Breast epithelium (tissue), 4 donors: Measurements from ENCODE around the gene GNAT2. TPM values are rescaled to one million over a fixed set of nuclear protein-coding genes. Genes with fewer than 3 reads are reported as not detected.
"Not testable (repeated sequence)": the region's sequence is repeated elsewhere in the genome, so short reads cannot be mapped to it uniquely, and the experiment has no call there.

Source experiments
- DNase-seq, 2 donors: peaks; one replicate each; pipeline ENCODE4 v3.0.0-alpha.2; 2019; ENCODE audit warnings: low spot score in 2 of 2
- H3K27ac ChIP-seq, 2 donors: fragments of 200-600 bp; sonication (generic) in 1 of 2; one replicate each; pipeline ENCODE4 v1.5.1; 2016 to 2019; ENCODE audit warnings: mild to moderate bottlenecking in 1 of 2
- H3K27me3 ChIP-seq, 2 donors: fragments of 200-600 bp; sonication (generic) in 1 of 2; one replicate each; pipeline versions ENCODE4 v1.5.1 to v1.6.0; 2017 to 2019; ENCODE audit warnings: control low read depth in 1 of 2, mild to moderate bottlenecking in 1 of 2
- H3K36me3 ChIP-seq: fragments of 200-600 bp; one replicate; pipeline ENCODE4 v1.5.1; 2019
- H3K4me1 ChIP-seq, 2 donors: fragments of 200-600 bp; sonication (generic); one replicate each; pipeline ENCODE4 v1.5.1; 2016 to 2019; ENCODE audit warnings: control low read depth in 1 of 2
- H3K4me3 ChIP-seq, 3 donors: fragments of 200-600 bp; sonication (generic); 1 replicate in 2 of 3; 2 replicates in 1 of 3; pipeline ENCODE4 v1.5.1; 2016 to 2019; ENCODE audit warnings: mild to moderate bottlenecking in 3 of 3, moderate library complexity in 2 of 3
- H3K9me3 ChIP-seq, 2 donors: fragments of 200-600 bp; sonication (generic) in 1 of 2; one replicate each; pipeline ENCODE4 v1.5.1; 2016 to 2019; ENCODE audit warnings: control low read depth in 1 of 2
- CTCF ChIP-seq, 3 donors: fragments of 450-650 bp; IDR thresholded peaks; one replicate each; pipeline ENCODE4 v1.5.1; 2016 to 2017; ENCODE audit warnings: antibody characterized with exemption in 3 of 3, mild to moderate bottlenecking in 3 of 3, moderate library complexity in 3 of 3
- POLR2A ChIP-seq: fragments of 450-650 bp; IDR thresholded peaks from one replicate; pipeline ENCODE4 v1.6.1; 2016; ENCODE audit warnings: antibody characterized with exemption, mild to moderate bottlenecking, moderate library complexity
- POLR2AphosphoS5 ChIP-seq, 3 donors: sonication (generic); formaldehyde crosslinking; IDR thresholded peaks; one replicate each; pipeline ENCODE4 v1.6.1; 2017; ENCODE audit warnings: antibody characterized with exemption in 3 of 3
- intact Hi-C: fragments of 100-400 bp; cut with DNase I; formaldehyde crosslinking; loops from one replicate; pipeline ENCODE4 v1.15.1; 2023; ENCODE audit warnings: low total_unique reads
- total RNA-seq, 3 donors: library from RNA; depleted of rRNA; stranded (reverse); fragments of >200 nt; gene quantifications; one replicate each; pipeline ENCODE4 v1.1.0, GENCODE V29; 2016

The GNAT2 gene
- total RNA-seq, 3 donors from 2014 or later, result not detected

GRCh38 chr1:109661391-109661790 lies 42.0 kb upstream of the GNAT2 start:
- no peak overlapping the region for H3K4me3 ChIP-seq
- intact Hi-C loops, result no loop called here
- H3K4me1 ChIP-seq, result no peaks in the 10 kb centered on the region
- no peak overlapping the region for H3K27ac ChIP-seq
- H3K36me3 ChIP-seq, result no peaks in the 10 kb centered on the region
- no peaks in the 10 kb centered on the region for H3K27me3 ChIP-seq
- TF ChIP-seq POLR2AphosphoS5 (IDR thresholded peaks at IDR 0.05) (no peak), POLR2A (no peak), CTCF (IDR thresholded peaks at IDR 0.05) (no peak)
- no peak for DNase-seq
- no peaks in the 10 kb centered on the region for H3K9me3 ChIP-seq

- H3K4me3 ChIP-seq, H3K4me1 ChIP-seq, H3K27ac ChIP-seq, H3K9me3 ChIP-seq, H3K36me3 ChIP-seq, intact Hi-C loops, DNase-seq, H3K27me3 ChIP-seq: not testable (repeated sequence)
These were observed 41.2 kb upstream of the GNAT2 start for GRCh38 chr1:109660691-109661026.

GRCh38 chr1:109659997-109660690 lies 40.7 kb upstream of the GNAT2 start:
- TF ChIP-seq POLR2AphosphoS5 (IDR thresholded peaks at IDR 0.05), result no peak
- no peak for TF ChIP-seq POLR2A
- no peak for TF ChIP-seq CTCF (IDR thresholded peaks at IDR 0.05)
- H3K36me3 ChIP-seq, result no peaks in the 10 kb centered on the region
- DNase-seq, result no peak
- no peak overlapping the region for H3K27ac ChIP-seq
- H3K9me3 ChIP-seq, result no peaks in the 10 kb centered on the region
- no peaks in the 10 kb centered on the region for H3K4me1 ChIP-seq
- H3K4me3 ChIP-seq, result no peak overlapping the region
- H3K27me3 ChIP-seq, result no peaks in the 10 kb centered on the region
- intact Hi-C loops, result no loop called here

- Histone ChIP-seq H3K36me3 (no peaks in the 10 kb centered on the region), H3K27ac (no peak overlapping the region), H3K4me1 (no peaks in the 10 kb centered on the region), H3K9me3 (no peaks in the 10 kb centered on the region), H3K27me3 (no peaks in the 10 kb centered on the region), H3K4me3 (no peak overlapping the region)
- no peak for DNase-seq
- TF ChIP-seq CTCF (IDR thresholded peaks at IDR 0.05) (no peak), POLR2AphosphoS5 (IDR thresholded peaks at IDR 0.05) (no peak), POLR2A (no peak)
- intact Hi-C loops, result no loop called here
These were observed 39.7 kb upstream of the GNAT2 start for GRCh38 chr1:109659145-109659544.

- Histone ChIP-seq H3K4me3 (no peak overlapping the region), H3K9me3 (no peaks in the 10 kb centered on the region), H3K27me3 (no peaks in the 10 kb centered on the region), H3K4me1 (no peaks in the 10 kb centered on the region), H3K27ac (no peak overlapping the region), H3K36me3 (no peaks in the 10 kb centered on the region)
- DNase-seq, result no peak
- intact Hi-C loops, result no loop called here
- TF ChIP-seq POLR2A (no peak), CTCF (IDR thresholded peaks at IDR 0.05) (no peak), POLR2AphosphoS5 (IDR thresholded peaks at IDR 0.05) (no peak)
These were observed 39.2 kb upstream of the GNAT2 start for GRCh38 chr1:109658533-109659042.
